WTC11 (cell line): ENCODE results near the gene PROB1.

ENCODE experiments used
- CDX4 ChIP-seq: fragments of 250-450 bp; sonication (Bioruptor Pico); IDR thresholded peaks from 2 replicates; pipeline ENCODE4 v1.9.0; 2021; ENCODE audit warnings: moderate library complexity, mild to moderate bottlenecking, inconsistent platforms, borderline replicate concordance
- CTCF ChIP-seq: fragments of 200-600 bp; IDR thresholded peaks from 2 replicates; pipeline ENCODE4 v1.8.0; 2022; ENCODE audit warnings: antibody characterized with exemption
- E2F4 ChIP-seq: sonication (generic); formaldehyde crosslinking; IDR thresholded peaks from 2 replicates; pipeline ENCODE4 v1.8.1; 2022; ENCODE audit warnings: low read depth, mild to moderate bottlenecking, moderate library complexity, missing genetic modification reagents, borderline replicate concordance
- IRF1 ChIP-seq: sonication (generic); formaldehyde crosslinking; IDR thresholded peaks from 2 replicates; pipeline ENCODE4 v1.8.0; 2023; ENCODE audit warnings: missing genetic modification reagents
- ZNF121 ChIP-seq: sonication (generic); formaldehyde crosslinking; IDR thresholded peaks from 2 replicates; pipeline ENCODE4 v1.8.0; 2023; ENCODE audit warnings: missing genetic modification reagents
- ZNF423 ChIP-seq: fragments of 250-450 bp; sonication (Bioruptor Pico); IDR thresholded peaks from 2 replicates; pipeline ENCODE4 v2.1.2; 2022; ENCODE audit warnings: mild to moderate bottlenecking, moderate library complexity
- ZNF512 ChIP-seq: sonication (generic); formaldehyde crosslinking; IDR thresholded peaks from 2 replicates; pipeline ENCODE4 v1.8.1; 2022; ENCODE audit warnings: missing genetic modification reagents, borderline replicate concordance

GRCh38 chr5:139414581-139415130 is 19.8 kb upstream of the PROB1 start:
- TF ChIP-seq ZNF121 (CRISPR knock-in tag) (no peak), ZNF423 (no peak), CTCF (no peak), IRF1 (CRISPR knock-in tag) (no peak), CDX4 (CRISPR knock-in tag) (no peak), ZNF512 (no peak), E2F4 (CRISPR knock-in tag) (no peak)
